Left ventricle myocardium superior (tissue), 1 donor: ENCODE data around the gene CAPN13. TPM values are rescaled to one million over a fixed set of nuclear protein-coding genes. Genes with fewer than 3 reads are reported as not detected.

Source experiments
- ATAC-seq: fragments of 200-7000 bp; cut with Tn5 transposase; one replicate; pipeline ENCODE4 v1.9.1; 2020; ENCODE audit warnings: mild to moderate bottlenecking, moderate library complexity
- DNase-seq: peaks from one replicate; pipeline ENCODE4 v3.0.0-alpha.2; 2020
- intact Hi-C: fragments of 100-400 bp; cut with micrococcal nuclease; formaldehyde crosslinking; loops from one replicate; pipeline ENCODE4 v1.11.0; 2022
- total RNA-seq: library from RNA; stranded (reverse); fragmentation: NEBNext Ultra II Directional; extraction: Animal tissue kit (Norgen Biotek cat#: 25700); gene quantifications from one replicate; pipeline ENCODE4 v1.2.1, GENCODE V29; 2021
- donor health status: DM: no; HTN: yes; CAD: no; lungs with severe emphysema.

The CAPN13 gene
- total RNA-seq, 1 donor from 2014 or later, result not detected

DNA sequence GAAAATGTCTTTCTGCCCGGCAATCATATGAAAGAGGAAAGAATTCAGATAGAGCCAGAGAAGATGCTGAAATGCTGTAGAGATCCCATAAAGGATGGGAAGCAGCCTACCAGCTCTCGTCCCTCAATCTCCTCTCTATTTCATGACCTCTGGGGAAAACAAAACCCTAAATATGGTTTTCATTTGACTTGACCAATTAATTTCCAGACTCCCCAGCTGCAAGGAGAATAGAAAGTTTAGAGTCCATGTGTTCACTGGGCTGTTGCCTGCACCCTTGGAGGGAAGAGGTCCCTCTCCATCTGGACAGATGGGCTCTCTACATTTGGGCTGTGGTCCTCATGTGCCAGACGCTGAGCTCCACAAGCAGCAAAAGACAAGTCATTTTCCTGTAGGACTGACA is 40.6 kb downstream of the CAPN13 start:
- DNase-seq (no peak), ATAC-seq (no peak)
- intact Hi-C loops, result no loop called here

DNA sequence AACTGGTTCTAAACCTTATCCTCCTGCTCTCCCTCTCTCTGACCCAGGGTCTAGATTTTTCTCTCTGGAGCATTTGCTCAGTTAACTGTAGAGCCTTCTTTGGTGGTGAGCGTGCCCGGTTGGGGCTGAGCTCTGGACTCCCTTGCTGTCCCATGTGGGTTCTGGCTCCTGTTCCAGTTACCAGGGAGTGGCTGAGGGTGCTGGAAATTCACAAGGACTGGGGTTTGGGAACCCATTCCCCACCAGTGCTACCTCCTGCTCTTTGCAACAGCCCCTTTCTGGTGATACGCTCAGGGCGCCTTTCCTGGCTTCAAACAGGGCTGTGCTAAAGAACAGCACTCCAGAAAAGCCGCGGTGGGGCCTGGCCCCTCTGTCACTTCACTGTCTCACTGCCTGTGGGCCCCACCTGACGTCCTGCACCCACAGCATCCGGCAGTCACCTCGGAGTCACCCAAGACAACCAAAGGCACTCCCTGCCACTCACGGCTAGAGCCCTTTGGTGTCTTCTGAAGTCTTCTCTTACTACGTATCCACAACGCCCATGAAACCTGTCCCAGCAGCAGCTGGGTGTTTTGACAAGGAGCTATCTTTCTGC is 41.3 kb downstream of the CAPN13 start:
- DNase-seq, result no peak
- intact Hi-C loops, result no loop called here
- ATAC-seq, result no peak

GRCh38 chr2:30765191-30765590 is 42.1 kb downstream of the CAPN13 start:
- no peak for ATAC-seq
- no peak for DNase-seq
- intact Hi-C loops, result no loop called here

DNA sequence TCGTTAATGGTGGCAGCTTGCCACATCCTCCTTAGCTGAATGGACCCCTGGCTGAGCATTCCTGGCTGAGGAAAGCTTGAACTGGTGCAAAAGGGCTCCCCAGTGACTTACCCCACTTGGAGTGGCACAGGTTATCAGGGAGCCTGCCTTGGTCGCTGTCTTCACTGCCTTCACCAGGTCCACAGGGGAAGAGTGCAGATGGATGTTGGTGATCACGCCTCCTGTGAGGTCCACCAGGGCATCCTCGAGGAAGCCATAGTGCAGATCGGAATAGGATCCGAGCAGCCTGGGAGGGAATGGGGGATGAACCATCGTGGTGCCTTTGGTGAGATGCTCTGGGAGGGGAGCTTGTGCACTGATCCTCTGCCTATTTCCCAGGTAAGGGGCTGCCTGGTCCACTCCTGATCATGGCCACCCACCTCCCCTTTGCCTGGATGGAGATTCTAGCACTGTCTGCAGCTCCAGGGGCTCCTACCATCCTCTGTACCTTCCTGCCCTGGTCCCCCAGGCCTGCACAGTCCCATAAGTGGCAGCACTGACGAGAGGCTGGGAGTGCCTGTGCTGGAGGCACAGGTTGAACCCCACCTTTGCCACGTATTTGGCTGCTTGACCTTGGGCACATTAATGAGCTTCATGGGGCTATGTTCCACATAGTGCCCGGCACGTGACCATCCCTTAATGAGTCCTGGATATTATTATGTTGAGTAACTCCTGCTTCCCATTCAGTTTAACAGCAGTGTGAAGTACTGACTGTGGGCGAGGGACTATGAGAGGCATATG is 43.0 kb downstream of the CAPN13 start:
- no peak for ATAC-seq
- no peak for DNase-seq
- intact Hi-C loops, result no loop called here

- intact Hi-C loops, result no loop called here
- DNase-seq, result no peak
- ATAC-seq, result no peak
Measured at GRCh38 chr2:30763151-30763660, 44.0 kb downstream of the CAPN13 start.

DNA sequence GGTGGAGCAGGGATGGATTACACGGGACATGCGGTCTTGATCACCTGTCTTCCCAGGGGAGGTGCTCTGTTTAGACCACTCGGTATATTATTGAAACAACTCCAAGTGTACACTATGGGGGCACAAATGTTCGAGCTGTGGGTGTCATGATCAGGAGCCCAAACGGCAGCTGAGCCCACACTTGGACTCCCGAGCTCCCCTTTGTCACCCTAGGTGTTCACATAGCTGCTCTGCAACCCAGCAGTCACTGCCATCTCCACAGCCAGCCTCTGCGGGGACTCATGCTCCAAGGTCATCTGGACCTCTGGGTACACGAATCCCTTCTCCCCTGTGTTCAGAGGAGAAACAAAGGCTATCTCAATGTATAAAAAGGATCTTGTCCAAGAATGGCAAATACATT is 46.0 kb downstream of the CAPN13 start:
- ATAC-seq, result no peak
- intact Hi-C loops, result no loop called here
- no peak for DNase-seq

- no peak for ATAC-seq
- no peak for DNase-seq
- intact Hi-C loops, result no loop called here
Measured at GRCh38 chr2:30759481-30759880, 47.8 kb downstream of the CAPN13 start.

DNA sequence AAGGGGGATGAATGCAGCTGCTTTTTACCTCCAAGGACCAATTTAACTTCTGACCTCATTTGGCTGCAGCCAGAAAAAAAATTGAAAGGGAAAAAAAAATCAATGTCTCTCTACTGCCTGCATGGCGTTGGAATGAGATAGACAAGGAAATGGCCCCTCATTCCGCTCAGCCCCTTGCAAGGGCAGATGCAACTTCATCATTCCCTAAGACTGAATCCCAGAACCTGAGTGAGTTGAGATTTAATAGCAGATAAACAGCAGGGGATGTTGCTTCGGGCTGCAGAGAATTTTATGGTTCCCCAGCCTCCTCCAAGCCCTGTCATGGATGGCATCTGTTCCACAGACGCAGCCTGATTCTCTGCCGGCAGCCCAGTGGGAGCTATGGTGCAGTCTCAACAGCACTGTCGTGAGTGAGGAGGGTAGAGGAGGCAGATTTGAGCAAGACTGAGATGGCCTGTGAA is 49.0 kb downstream of the CAPN13 start:
- intact Hi-C loops, result no loop called here
- DNase-seq (no peak), ATAC-seq (no peak)

DNA sequence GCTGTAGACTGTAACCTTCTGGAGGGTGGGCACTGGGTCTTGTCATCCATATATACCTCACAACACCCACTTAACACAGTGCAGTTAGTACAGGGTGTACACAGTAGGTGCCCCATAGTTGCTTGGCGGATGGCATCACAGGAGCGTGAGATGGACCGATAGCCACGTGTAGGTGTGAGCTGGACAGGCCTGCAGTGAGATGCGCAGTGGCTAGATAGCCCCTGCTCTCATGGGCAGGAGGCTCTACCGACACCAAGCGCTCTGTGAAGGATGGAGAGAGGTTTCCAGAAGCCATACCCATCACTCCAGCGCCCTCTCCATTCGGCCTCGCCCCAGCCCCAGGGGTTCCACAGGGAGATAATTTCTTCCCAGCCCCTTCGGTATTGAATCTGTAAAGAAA is 49.5 kb downstream of the CAPN13 start:
- intact Hi-C loops, result no loop called here
- ATAC-seq (no peak), DNase-seq (no peak)

DNA sequence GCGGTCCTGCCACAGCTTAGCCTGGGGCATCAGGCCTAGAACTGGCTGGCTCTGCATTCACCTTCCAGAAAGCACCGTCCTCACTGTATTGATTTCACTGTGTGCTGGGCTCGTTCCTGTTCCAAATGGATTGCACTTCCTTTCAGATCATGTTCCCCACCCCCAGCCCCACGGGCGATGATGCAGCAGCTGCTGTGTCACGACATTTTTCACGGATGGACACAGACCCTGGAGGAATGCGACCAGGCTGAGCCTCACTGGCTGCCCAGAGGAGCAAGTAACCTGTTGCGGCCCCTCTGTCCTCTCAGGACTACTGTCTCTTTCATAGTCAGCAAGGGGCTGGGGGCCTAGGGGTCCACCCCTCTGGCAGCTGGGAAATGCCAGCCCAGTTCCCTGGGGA is 50.3 kb downstream of the CAPN13 start:
- DNase-seq (no peak), ATAC-seq (no peak)
- intact Hi-C loops, result no loop called here

DNA sequence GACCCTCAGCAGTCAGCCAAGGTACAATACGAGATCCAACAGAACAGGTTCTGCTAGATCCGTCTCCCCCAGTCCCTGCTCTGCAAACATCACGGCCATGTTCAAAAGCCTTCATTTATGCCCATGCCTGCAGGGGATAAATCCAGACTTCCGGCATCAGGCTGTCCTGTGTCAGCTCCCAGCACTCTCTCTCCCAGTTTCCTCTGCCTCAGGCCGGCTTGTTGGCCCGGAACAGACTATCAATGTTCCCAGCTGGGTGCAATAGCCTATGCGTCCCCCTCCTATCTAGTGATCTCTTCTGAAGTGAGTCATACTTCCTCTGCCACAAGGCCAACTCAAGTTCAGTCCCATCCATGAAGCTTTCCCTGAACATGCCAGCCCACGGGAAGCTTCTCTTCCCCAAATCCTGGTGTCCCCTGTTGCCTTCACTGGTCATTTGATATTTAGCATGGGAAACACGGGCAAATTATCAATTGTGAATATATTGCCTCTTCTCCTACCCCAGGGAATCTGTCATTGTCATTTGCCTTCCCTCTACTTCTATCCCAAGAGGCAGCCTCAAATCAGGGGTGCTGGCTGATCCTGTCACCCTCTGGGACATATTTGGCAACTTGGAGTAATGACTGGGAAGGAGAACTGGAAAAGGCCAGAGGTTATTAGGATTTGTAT is 51.1 kb downstream of the CAPN13 start:
- ATAC-seq (no peak), DNase-seq (no peak)
- intact Hi-C loops, result no loop called here

DNA sequence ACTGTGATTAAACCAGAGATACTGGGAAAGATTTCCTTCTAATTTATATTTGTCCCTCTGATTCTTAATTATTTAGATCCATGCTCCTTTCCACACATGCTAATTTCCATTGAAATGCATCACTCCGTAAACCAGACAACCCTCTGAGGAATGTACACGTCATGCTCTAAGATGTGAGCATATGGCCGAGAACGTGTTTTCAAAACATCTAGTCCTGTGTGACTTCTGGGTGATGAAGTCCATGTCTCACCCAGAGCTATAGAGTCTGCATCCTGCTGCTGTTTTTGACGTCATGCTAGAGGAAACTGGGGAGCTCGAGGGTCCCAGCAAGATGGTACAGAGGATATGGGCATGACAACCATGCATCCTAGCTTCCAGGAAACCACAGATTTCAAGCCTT is 53.6 kb downstream of the CAPN13 start:
- DNase-seq (no peak), ATAC-seq (no peak)
- intact Hi-C loops, result no loop called here

- intact Hi-C loops, result no loop called here
- no peak for ATAC-seq
- DNase-seq, result no peak
Measured at GRCh38 chr2:30752811-30753210, 54.4 kb downstream of the CAPN13 start.

DNA sequence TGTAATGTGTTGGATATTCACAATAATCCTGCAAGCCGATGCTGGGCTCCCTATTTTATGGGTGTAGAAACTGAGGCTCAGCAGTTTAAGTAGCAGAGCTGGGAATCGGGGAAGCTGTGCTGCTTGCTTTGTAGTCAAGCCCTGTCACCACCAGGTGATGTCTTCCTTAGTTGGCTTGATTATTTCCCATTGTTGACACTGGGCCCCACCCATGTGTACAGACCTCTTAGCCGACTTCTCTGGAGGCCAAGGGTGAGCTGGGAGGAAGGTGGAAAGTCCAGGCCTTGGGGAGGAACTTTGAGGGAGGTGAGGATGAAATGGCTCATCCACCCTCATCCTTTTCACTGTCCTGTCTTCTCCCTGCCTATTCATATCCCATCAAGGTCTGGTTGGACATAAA is 60.0 kb downstream of the CAPN13 start:
- ATAC-seq, result no peak
- DNase-seq, result no peak
- intact Hi-C loops, result no loop called here

DNA sequence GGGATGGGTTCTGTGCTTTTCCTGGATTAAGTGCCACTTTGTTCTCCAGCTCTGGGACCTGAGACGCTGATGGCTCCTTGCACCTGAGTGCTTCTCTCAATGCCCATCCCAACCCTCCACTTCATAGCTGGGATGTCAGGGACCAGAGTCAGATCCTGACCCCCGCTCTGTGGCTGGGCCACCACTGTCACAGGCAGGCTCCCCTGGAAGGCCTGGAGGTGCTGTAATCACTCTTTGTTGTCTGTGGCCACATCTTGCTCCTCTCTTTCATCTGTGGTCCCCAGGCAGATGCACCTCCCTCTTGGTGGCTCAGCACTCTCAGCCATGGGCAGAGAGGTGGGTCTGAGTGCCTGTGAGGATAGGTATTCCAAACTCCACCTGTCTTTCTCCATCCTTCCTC is 62.4 kb downstream of the CAPN13 start:
- ATAC-seq (no peak), DNase-seq (no peak)
- intact Hi-C loops, result no loop called here

- intact Hi-C loops, result no loop called here
- DNase-seq, result no peak
- no peak for ATAC-seq
Measured at GRCh38 chr2:30741576-30741975, 65.7 kb downstream of the CAPN13 start.

DNA sequence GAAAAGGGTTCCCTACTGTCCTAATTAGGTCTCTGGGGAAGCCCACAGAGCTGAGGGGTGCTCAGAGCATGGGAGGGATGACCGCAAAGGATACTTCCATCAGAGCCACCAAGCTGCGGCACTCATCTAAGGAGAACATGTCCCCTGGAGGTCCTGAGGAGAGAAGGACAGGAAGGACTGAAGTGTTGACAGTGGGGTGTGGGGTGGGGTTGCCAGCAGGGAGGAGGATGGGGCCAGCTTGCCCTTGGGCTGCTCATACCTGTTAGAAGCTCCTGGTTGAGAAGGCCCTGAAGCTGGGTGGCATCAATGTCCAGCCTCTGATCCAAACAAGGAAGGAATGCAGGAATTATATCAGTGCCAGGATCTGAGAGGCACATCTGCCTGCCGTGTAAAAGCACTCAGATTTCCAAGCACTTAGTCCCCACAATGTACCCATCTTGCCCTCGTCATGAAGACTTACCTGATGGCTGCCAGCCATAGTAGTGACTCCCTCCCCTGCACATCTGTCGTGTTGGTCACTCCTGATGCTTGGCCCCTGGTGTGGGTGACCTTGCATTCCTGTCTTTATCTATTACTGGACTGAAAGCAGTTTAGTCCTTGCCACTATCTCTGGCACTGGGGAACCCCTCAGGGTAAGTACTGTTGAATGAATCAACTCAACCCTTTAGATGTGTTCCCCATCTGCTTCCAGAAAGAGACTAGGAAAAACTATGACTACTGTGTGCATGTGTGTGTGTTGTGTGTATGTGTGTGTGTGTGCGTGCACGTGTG is 68.9 kb downstream of the CAPN13 start:
- intact Hi-C loops, result no loop called here
- ATAC-seq (no peak), DNase-seq (no peak)

DNA sequence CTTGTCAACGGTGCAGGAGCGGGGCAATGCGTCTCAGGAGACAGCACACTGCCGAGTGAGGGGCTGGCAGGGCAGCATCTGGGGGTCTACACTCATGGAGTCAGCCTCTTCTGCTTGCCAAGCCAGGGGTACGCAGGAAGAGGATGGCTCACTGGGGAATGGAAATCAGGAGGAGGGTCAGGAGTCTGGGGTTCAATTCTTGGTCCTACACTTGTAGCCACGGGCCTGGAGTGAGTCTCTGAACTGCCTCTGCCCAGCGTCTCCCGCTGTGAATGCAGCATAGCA is 70.0 kb downstream of the CAPN13 start:
- no peak for ATAC-seq
- intact Hi-C loops, result no loop called here
- no peak for DNase-seq

DNA sequence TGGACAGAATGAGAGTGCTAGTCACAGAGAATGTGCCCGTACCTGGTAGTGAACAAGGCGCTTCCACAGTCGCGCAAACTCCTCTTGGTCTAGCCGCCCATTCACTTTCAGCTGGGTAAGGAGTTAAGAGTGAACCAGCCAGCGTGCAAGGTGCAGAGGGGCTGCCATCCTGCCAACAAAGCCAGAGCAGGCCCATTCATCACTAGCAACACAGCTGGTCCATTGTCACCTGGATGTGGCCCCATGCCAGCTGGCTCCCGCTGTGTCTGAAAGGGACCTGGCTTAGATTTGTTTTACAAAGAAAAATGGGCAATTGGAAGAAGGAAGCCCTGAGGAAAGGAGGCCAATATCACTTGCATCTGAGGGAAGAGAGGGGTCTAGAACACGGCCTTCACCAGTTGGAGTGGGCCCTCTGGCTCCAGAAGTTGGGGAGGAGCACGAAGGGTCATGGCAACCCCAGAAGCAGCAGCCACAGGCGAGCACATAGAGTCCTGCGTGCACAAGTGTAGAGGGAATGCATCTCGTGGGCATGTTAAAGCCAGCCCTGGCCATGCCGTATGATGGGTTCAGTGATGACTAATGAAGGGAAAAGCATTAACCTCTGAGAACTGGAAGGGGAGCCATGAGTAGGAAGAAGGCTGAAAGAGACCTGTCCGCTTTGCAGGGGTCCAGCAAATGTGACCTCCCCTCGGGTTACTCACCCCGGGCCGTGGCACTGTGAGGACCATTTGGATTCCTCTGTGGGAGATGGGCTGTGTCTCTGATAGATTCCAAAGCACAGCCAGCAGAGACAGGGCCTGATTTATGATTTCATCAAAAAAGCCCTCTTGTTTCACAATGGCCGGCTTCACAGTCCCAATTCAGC is 70.6 kb downstream of the CAPN13 start:
- DNase-seq (no peak), ATAC-seq (no peak)
- intact Hi-C loops, result no loop called here
